Prostate gland (tissue), 2 donors: ENCODE measurements around the gene CREB3L1. TPM values are rescaled to one million over a fixed set of nuclear protein-coding genes. Genes with fewer than 3 reads are reported as not detected.
A peak's percentile ranks its signal among the peaks of the same experiment; 100 is the strongest.

Experiments used
- DNase-seq: peaks from one replicate; pipeline ENCODE4 v3.0.0-alpha.2; 2019; ENCODE audit warnings: low spot score
- H3K27ac ChIP-seq, 2 donors: fragments of 200-600 bp; sonication (generic); 2 replicates each; pipeline ENCODE4 v1.5.1; 2017 to 2019
- H3K27me3 ChIP-seq: fragments of 200-600 bp; sonication (generic); replicated peaks from 2 replicates; pipeline ENCODE4 v1.5.1; 2019; ENCODE audit not compliant: insufficient read depth
- H3K36me3 ChIP-seq, 2 donors: fragments of 200-600 bp; sonication (generic); 1 replicate in 1 of 2; 2 replicates in 1 of 2; pipeline versions ENCODE4 v1.5.1 to v1.8.1; 2017 to 2019
- H3K4me1 ChIP-seq: fragments of 200-600 bp; sonication (generic); replicated peaks from 2 replicates; pipeline ENCODE4 v1.5.1; 2019
- H3K4me3 ChIP-seq, 2 donors: fragments of 200-600 bp; sonication (generic); 2 replicates each; pipeline ENCODE4 v1.5.1; 2017 to 2019
- H3K9me3 ChIP-seq: fragments of 200-600 bp; sonication (generic); 2 replicates; pipeline ENCODE4 v1.5.1; 2017
- CTCF ChIP-seq, 4 experiments: fragments of 200-600 bp in 2 of 4; fragments of 450-650 bp in 2 of 4; sonication (generic) in 2 of 4; IDR thresholded peaks; 1 replicate in 3 of 4; 2 replicates in 1 of 4; pipeline ENCODE4 v1.5.1; 2016 to 2019; ENCODE audit warnings: antibody characterized with exemption in 4 of 4, mild to moderate bottlenecking in 2 of 4, moderate library complexity in 2 of 4
- POLR2A ChIP-seq: fragments of 450-650 bp; IDR thresholded peaks from one replicate; pipeline ENCODE4 v1.6.1; 2016; ENCODE audit warnings: antibody characterized with exemption, mild to moderate bottlenecking
- POLR2AphosphoS5 ChIP-seq: sonication (generic); formaldehyde crosslinking; IDR thresholded peaks from one replicate; pipeline ENCODE4 v1.6.1; 2017; ENCODE audit warnings: antibody characterized with exemption
- WGBS: methylation state at CpG from one replicate; pipeline ENCODE4 v1.1.5; 2018; 5-methylcytosine and 5-hydroxymethylcytosine counted together
- intact Hi-C: fragments of 100-400 bp; cut with DNase I; formaldehyde crosslinking; loops from one replicate; pipeline ENCODE4 v1.14.2; 2022
- total RNA-seq, 2 donors: library from RNA; depleted of rRNA; stranded (reverse); fragments of >200 nt; gene quantifications; one replicate each; pipeline ENCODE4 v1.1.0, GENCODE V29; 2016

Gene CREB3L1
- total RNA-seq, 2 donors from 2014 or later, result 41.0 to 47.0 TPM

GRCh38 chr11:46305295-46305694, 27.8 kb downstream of the CREB3L1 start:
- no peak for TF ChIP-seq POLR2A
- H3K27ac ChIP-seq, result no peak overlapping the region
- intact Hi-C loops, result no loop called here
- no peak overlapping the region for H3K4me3 ChIP-seq
- 69% methylated on average over 6 of the region's 6 CpGs for whole genome bisulfite sequencing
- H3K9me3 ChIP-seq, result no peaks in the 10 kb centered on the region
- no peaks in the 10 kb centered on the region for H3K36me3 ChIP-seq
- no peak for DNase-seq
- H3K27me3 ChIP-seq, result no peaks in the 10 kb centered on the region
- no peaks in the 10 kb centered on the region for H3K4me1 ChIP-seq

DNA sequence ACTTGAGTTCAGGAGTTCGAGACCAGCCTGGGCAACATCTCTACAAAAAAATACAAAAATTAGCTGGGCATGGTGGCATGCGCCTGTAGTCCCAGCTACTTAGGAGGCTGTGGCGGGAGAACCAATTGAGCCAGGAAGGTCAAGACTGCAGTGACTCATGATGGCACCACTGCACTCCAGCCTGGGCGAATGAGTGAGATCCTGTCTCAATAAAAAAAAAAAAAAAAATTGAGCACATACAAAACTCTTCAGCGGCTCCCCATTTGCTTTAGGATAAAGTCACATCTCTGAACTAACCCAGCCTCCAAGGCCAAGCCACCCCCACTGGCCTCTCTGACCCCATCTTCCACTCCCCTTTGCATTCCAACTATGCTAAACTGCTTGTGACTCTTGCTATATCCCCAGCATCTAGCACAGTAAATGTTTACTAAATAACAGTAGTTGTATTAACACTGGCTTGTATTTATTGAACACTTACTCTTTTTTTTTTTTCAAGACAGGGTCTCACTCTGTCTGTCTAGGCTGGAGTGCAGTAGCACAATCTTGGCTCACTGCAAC, 28.9 kb downstream of the CREB3L1 start:
- DNase-seq, result no peak
- intact Hi-C loops, result no loop called here
- Histone ChIP-seq H3K27ac (no peak overlapping the region), H3K4me1 (no peaks in the 10 kb centered on the region), H3K36me3 (peaks cover 0 to 4% of the 10 kb centered on the region in 2 donors), H3K9me3 (no peaks in the 10 kb centered on the region), H3K27me3 (no peaks in the 10 kb centered on the region), H3K4me3 (no peak overlapping the region)
- 88% methylated on average over 5 of the region's 5 CpGs for WGBS
- TF ChIP-seq POLR2AphosphoS5 (no peak), CTCF (IDR thresholded peaks at IDR 0.05) (no peak), POLR2A (no peak)

DNA sequence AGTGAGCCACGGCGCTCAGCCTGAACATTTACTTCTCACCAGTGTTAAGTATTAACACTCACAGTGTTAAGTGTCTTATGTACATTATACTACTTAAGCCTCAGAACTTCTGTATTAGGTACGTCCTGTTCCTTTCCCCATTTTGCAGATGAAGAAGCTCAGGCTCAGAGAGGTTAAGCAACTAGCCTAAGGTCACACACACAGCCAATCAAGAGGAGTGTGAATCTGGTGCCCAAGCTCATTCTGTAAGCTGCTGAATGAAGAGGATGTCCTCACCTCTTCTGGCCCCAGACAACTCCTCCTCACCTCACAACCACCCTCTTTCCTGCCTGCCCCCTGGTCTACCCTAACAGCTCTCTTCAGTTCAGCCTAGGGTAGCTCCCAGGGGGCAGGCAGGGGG, 29.9 kb downstream of the CREB3L1 start:
- Histone ChIP-seq H3K36me3 (peaks cover 0 to 4% of the 10 kb centered on the region in 2 donors), H3K27ac (no peak overlapping the region), H3K27me3 (no peaks in the 10 kb centered on the region), H3K9me3 (no peaks in the 10 kb centered on the region), H3K4me3 (no peak overlapping the region), H3K4me1 (no peaks in the 10 kb centered on the region)
- no peak for TF ChIP-seq CTCF (IDR thresholded peaks at IDR 0.05)
- no peak for TF ChIP-seq POLR2AphosphoS5
- TF ChIP-seq POLR2A, result no peak
- DNase-seq, result no peak
- intact Hi-C loops, result no loop called here
- WGBS, result 83% methylated on average over 3 of the region's 3 CpGs

GRCh38 chr11:46307785-46308341, 30.4 kb downstream of the CREB3L1 start:
- TF ChIP-seq POLR2AphosphoS5 (no peak), CTCF (IDR thresholded peaks at IDR 0.05) (no peak), POLR2A (no peak)
- no peak overlapping the region for H3K27ac ChIP-seq
- intact Hi-C loops, result loop anchor here (1.0 kb wide), 1 partner anchor 69 kb away; no protein-coding TSS in a partner anchor
- no peak overlapping the region for H3K4me3 ChIP-seq
- H3K4me1 ChIP-seq, result no peaks in the 10 kb centered on the region
- WGBS, result 64% methylated on average over 13 of the region's 14 CpGs
- peaks cover 0 to 4% of the 10 kb centered on the region in 2 donors for H3K36me3 ChIP-seq
- no peak for DNase-seq
- no peaks in the 10 kb centered on the region for H3K27me3 ChIP-seq
- no peaks in the 10 kb centered on the region for H3K9me3 ChIP-seq

- peak; percentile 41 for TF ChIP-seq POLR2AphosphoS5
- peak; percentile 83 to 90 (median 86) for TF ChIP-seq CTCF (IDR thresholded peaks at IDR 0.05)
- no peak for TF ChIP-seq POLR2A
- Histone ChIP-seq H3K36me3 (peaks cover 0 to 4% of the 10 kb centered on the region in 2 donors), H3K9me3 (no peaks in the 10 kb centered on the region), H3K27ac (no peak overlapping the region), H3K27me3 (no peaks in the 10 kb centered on the region), H3K4me1 (no peaks in the 10 kb centered on the region), H3K4me3 (no peak overlapping the region)
- peak; percentile 69 for DNase-seq
- intact Hi-C loops, result loop anchor here (1.0 kb wide), 1 partner anchor 70 kb away; no protein-coding TSS in a partner anchor
- WGBS, result 37% methylated on average over 12 of the region's 12 CpGs
Observed at GRCh38 chr11:46308631-46309419, 31.4 kb downstream of the CREB3L1 start.
